ENCODE data around the gene SRA1. TPM values are rescaled to one million over a fixed set of nuclear protein-coding genes. Genes with fewer than 3 reads are reported as not detected.

The SRA1 gene
- total and polyA plus RNA-seq, 9 of the 15 experiments (the other 6 are each of a cell fraction or from before 2014, with no cell fraction given) = 24.1 to 47.4 (median 41.3) TPM

- TF ChIP-seq NFE2L1 (tag; IDR thresholded peaks at IDR 0.05; ENCODE audit: borderline replicate concordance, low read depth) = no peak
- no peak for TF ChIP-seq SMARCA5 (IDR thresholded peaks at IDR 0.05)
- peak; percentile 33; the same call in 1 of the 2 replicates for TF ChIP-seq STAT5A (IDR thresholded peaks at IDR 0.05; ENCODE audit: borderline replicate concordance, low read length)
- peak; percentile 99 for TF ChIP-seq SAFB (IDR thresholded peaks at IDR 0.05; ENCODE audit: borderline replicate concordance, low read depth, low read length)
- no peak for TF ChIP-seq RNF219 (CRISPR knock-in tag; IDR thresholded peaks at IDR 0.05)
- TF ChIP-seq MIER1 (IDR thresholded peaks at IDR 0.05; ENCODE audit: low read depth) = no peak; the same call in 1 of the 2 replicates
- peak; percentile 99 for TF ChIP-seq CREM (IDR thresholded peaks at IDR 0.05; ENCODE audit: low read depth)
- TF ChIP-seq ZNF592 (IDR thresholded peaks at IDR 0.05) = peak; percentile 70
- TF ChIP-seq MYNN (IDR thresholded peaks at IDR 0.05) = no peak
- no peak for TF ChIP-seq MYNN (CRISPR knock-in tag; IDR thresholded peaks at IDR 0.05)
- no peak for TF ChIP-seq ZNF830 (CRISPR knock-in tag; IDR thresholded peaks at IDR 0.05)
- TF ChIP-seq E2F3 (CRISPR knock-in tag; IDR thresholded peaks at IDR 0.05) = peak; percentile 58; the same call in 1 of the 2 replicates
- TF ChIP-seq MCM5 (IDR thresholded peaks at IDR 0.05; ENCODE audit: low read depth) = no peak
- no peak for TF ChIP-seq ZNF239 (CRISPR knock-in tag; IDR thresholded peaks at IDR 0.05)
- TF ChIP-seq NFYB (IDR thresholded peaks at IDR 0.05; ENCODE audit: extremely low read depth, insufficient read length) = no peak
- no peak for TF ChIP-seq ZNF384 (IDR thresholded peaks at IDR 0.05; ENCODE audit: low read depth, low read length)
- no peak for TF ChIP-seq ILK (tag; IDR thresholded peaks at IDR 0.05; ENCODE audit: borderline replicate concordance, low read depth)
- TF ChIP-seq DLX4 (CRISPR knock-in tag; IDR thresholded peaks at IDR 0.05) = no peak
- peak; percentile 51 for TF ChIP-seq HNRNPLL (IDR thresholded peaks at IDR 0.05; ENCODE audit: low read depth, low read length, poor library complexity, severe bottlenecking)
- TF ChIP-seq MITF (IDR thresholded peaks at IDR 0.05) = peak; percentile 81; the same call in 1 of the 2 replicates
- no peak for TF ChIP-seq MCM7 (IDR thresholded peaks at IDR 0.05)
Observed at GRCh38 chr5:140564196-140565023, 7.1 kb upstream of the SRA1 start, which contains the start of the genes APBB3 and SLC35A4 (continued).
